HepG2 (cell line): ENCODE results near the gene ATN1. TPM values are rescaled to one million over a fixed set of nuclear protein-coding genes. Genes with fewer than 3 reads are reported as not detected.

Experiments
- ATF7-NPFF ChIP-seq: sonication (generic); formaldehyde crosslinking; IDR thresholded peaks from 2 replicates; pipeline ENCODE4 v1.8.1; 2023; ENCODE audit warnings: mild to moderate bottlenecking, low read depth, missing genetic modification reagents, moderate library complexity
- DNMT1 ChIP-seq: sonication (generic); formaldehyde crosslinking; IDR thresholded peaks from 2 replicates; pipeline ENCODE4 v1.5.1; 2020; ENCODE audit warnings: mild to moderate bottlenecking, missing genetic modification reagents
- FOXP4 ChIP-seq: sonication (generic); formaldehyde crosslinking; IDR thresholded peaks from 2 replicates; pipeline ENCODE4 v1.4.0; 2020; ENCODE audit warnings: missing genetic modification reagents
- HMGA1 ChIP-seq: sonication (generic); formaldehyde crosslinking; conservative IDR thresholded peaks from 2 replicates; pipeline ENCODE4 v1.4.0; 2020; ENCODE audit warnings: missing genetic modification reagents
- KLF9 ChIP-seq: IDR thresholded peaks from 2 replicates; pipeline ENCODE4 v1.6.1; 2016; ENCODE audit warnings: low read depth
- PRDM10 ChIP-seq: sonication (generic); formaldehyde crosslinking; IDR thresholded peaks from 2 replicates; pipeline ENCODE4 v1.4.0; 2020; ENCODE audit warnings: low read depth, missing genetic modification reagents
- SP140L ChIP-seq: sonication (generic); formaldehyde crosslinking; IDR thresholded peaks from 2 replicates; pipeline ENCODE4 v1.4.0; 2020; ENCODE audit warnings: missing genetic modification reagents, borderline replicate concordance
- STAT5B ChIP-seq: sonication (generic); formaldehyde crosslinking; IDR thresholded peaks from 2 replicates; pipeline ENCODE4 v1.4.0; 2020; ENCODE audit warnings: missing genetic modification reagents
- ZFP37 ChIP-seq: sonication (generic); formaldehyde crosslinking; IDR thresholded peaks from 2 replicates; pipeline ENCODE4 v1.4.0; 2020; ENCODE audit warnings: missing genetic modification reagents, borderline replicate concordance
- ZFP62 ChIP-seq: sonication (generic); formaldehyde crosslinking; IDR thresholded peaks from 2 replicates; pipeline ENCODE4 v1.4.0; 2020; ENCODE audit warnings: missing genetic modification reagents
- ZNF33B ChIP-seq: sonication (generic); formaldehyde crosslinking; IDR thresholded peaks from 2 replicates; pipeline ENCODE4 v1.5.1; 2020; ENCODE audit warnings: mild to moderate bottlenecking, missing genetic modification reagents
- ZNF547 ChIP-seq: sonication (generic); formaldehyde crosslinking; IDR thresholded peaks from 2 replicates; pipeline ENCODE4 v1.5.1; 2020; ENCODE audit warnings: mild to moderate bottlenecking, missing genetic modification reagents
- ZNF839 ChIP-seq: sonication (generic); formaldehyde crosslinking; IDR thresholded peaks from 2 replicates; pipeline ENCODE4 v1.4.0; 2020; ENCODE audit warnings: missing genetic modification reagents, mild to moderate bottlenecking, borderline replicate concordance
- polyA plus RNA-seq, 8 experiments: library from polyadenylated mRNA; depleted of rRNA in 3 of 8; stranded (reverse) in 7 of 8; unstranded in 1 of 8; fragments of >200 nt; fragmentation: Illumina TruSeq in 4 of 8; extraction: Trizol in 4 of 8; gene quantifications; 2 replicates each; pipeline versions ENCODE4 v1.2.1 to v1.2.3, GENCODE V29; 2011 to 2016; ENCODE audit warnings: low read depth in 4 of 8, missing spikeins in 1 of 8, mixed read lengths in 1 of 8; ENCODE audit not compliant: insufficient read depth in 1 of 8
- total RNA-seq, 5 experiments: library from RNA; depleted of rRNA; stranded (reverse); fragments of >200 nt; fragmentation: Illumina TruSeq; extraction: Trizol; gene quantifications; 2 replicates each; pipeline ENCODE4 v1.2.3, GENCODE V29; 2016; ENCODE audit warnings: low read depth in 1 of 5
- TF ChIP-seq, protein P1 (sequence below): sonication (generic); formaldehyde crosslinking; IDR thresholded peaks from 2 replicates; pipeline ENCODE4 v1.5.1; 2020; ENCODE audit warnings: mild to moderate bottlenecking, missing genetic modification reagents, moderate library complexity
- TF ChIP-seq, protein P2 (sequence below): sonication (generic); formaldehyde crosslinking; IDR thresholded peaks from 2 replicates; pipeline ENCODE4 v1.4.0; 2020; ENCODE audit warnings: missing genetic modification reagents

ATN1 gene
- total and polyA plus RNA-seq, 2 of the 13 experiments (the other 11 are each of a cell fraction or from before 2014, with no cell fraction given): 2.1 to 8.6 TPM

DNA sequence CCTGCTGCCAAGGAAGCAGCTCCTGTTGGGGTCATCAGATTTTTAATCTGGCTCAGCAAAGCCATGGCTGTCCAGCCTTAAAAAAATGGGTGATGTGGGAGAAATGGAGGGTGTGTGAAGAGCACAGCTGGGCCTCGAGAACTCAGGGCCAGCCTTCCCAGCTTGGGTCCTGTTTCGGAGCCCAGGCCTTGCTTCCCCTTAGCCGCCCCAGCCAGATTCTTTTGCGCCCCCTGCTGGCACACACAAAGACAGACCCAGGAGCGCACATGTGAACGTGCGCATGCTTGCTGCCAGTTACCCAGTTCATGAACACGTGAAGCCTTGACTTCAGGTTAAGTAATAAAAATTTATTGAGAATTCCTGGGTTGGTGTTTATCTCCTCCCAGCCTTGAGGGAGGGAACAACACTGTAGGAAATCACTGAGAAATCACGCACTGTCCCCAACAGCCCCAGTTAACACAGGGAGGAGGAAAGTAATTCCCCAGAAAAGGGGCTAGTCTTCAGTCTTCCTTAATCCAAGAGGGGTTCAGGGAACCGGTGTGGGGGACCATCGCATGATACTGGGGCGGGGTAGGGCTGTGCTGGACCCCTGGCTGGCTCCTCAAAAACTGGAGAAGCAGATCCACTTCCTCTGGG lies 37.4 kb downstream of the ATN1 start (continued):
- TF ChIP-seq PRDM10 (no peak), FOXP4 (CRISPR knock-in tag) (no peak), ZFP37 (0 out of 2 replicates have a peak, but pooled peaks have one; percentile 58), HMGA1 (CRISPR knock-in tag) (no peak), ZFP62 (CRISPR knock-in tag) (no peak), STAT5B (CRISPR knock-in tag) (no peak), ZNF33B (CRISPR knock-in tag) (no peak), ZNF547 (CRISPR knock-in tag) (no peak), KLF9 (CRISPR knock-in tag) (no peak), ZNF839 (CRISPR knock-in tag) (no peak), ATF7-NPFF (CRISPR knock-in tag) (no peak), SP140L (CRISPR knock-in tag) (no peak), DNMT1 (CRISPR knock-in tag) (no peak)
- TF ChIP-seq, protein P1, sequence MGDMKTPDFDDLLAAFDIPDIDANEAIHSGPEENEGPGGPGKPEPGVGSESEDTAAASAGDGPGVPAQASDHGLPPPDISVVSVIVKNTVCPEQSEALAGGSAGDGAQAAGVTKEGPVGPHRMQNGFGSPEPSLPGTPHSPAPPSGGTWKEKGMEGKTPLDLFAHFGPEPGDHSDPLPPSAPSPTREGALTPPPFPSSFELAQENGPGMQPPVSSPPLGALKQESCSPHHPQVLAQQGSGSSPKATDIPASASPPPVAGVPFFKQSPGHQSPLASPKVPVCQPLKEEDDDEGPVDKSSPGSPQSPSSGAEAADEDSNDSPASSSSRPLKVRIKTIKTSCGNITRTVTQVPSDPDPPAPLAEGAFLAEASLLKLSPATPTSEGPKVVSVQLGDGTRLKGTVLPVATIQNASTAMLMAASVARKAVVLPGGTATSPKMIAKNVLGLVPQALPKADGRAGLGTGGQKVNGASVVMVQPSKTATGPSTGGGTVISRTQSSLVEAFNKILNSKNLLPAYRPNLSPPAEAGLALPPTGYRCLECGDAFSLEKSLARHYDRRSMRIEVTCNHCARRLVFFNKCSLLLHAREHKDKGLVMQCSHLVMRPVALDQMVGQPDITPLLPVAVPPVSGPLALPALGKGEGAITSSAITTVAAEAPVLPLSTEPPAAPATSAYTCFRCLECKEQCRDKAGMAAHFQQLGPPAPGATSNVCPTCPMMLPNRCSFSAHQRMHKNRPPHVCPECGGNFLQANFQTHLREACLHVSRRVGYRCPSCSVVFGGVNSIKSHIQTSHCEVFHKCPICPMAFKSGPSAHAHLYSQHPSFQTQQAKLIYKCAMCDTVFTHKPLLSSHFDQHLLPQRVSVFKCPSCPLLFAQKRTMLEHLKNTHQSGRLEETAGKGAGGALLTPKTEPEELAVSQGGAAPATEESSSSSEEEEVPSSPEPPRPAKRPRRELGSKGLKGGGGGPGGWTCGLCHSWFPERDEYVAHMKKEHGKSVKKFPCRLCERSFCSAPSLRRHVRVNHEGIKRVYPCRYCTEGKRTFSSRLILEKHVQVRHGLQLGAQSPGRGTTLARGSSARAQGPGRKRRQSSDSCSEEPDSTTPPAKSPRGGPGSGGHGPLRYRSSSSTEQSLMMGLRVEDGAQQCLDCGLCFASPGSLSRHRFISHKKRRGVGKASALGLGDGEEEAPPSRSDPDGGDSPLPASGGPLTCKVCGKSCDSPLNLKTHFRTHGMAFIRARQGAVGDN (CRISPR knock-in tag): peak; percentile 76
- TF ChIP-seq, protein P2, sequence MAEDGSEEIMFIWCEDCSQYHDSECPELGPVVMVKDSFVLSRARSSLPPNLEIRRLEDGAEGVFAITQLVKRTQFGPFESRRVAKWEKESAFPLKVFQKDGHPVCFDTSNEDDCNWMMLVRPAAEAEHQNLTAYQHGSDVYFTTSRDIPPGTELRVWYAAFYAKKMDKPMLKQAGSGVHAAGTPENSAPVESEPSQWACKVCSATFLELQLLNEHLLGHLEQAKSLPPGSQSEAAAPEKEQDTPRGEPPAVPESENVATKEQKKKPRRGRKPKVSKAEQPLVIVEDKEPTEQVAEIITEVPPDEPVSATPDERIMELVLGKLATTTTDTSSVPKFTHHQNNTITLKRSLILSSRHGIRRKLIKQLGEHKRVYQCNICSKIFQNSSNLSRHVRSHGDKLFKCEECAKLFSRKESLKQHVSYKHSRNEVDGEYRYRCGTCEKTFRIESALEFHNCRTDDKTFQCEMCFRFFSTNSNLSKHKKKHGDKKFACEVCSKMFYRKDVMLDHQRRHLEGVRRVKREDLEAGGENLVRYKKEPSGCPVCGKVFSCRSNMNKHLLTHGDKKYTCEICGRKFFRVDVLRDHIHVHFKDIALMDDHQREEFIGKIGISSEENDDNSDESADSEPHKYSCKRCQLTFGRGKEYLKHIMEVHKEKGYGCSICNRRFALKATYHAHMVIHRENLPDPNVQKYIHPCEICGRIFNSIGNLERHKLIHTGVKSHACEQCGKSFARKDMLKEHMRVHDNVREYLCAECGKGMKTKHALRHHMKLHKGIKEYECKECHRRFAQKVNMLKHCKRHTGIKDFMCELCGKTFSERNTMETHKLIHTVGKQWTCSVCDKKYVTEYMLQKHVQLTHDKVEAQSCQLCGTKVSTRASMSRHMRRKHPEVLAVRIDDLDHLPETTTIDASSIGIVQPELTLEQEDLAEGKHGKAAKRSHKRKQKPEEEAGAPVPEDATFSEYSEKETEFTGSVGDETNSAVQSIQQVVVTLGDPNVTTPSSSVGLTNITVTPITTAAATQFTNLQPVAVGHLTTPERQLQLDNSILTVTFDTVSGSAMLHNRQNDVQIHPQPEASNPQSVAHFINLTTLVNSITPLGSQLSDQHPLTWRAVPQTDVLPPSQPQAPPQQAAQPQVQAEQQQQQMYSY: no peak
